Activated naive CD8-positive, alpha-beta T cell treated with anti-CD3 and anti-CD28 coated beads, Interleukin-2, amount 10 ng/mL, durations not matched to agents 7 days and 5 days (primary cell): ENCODE results near the gene MAP2K7. TPM values are rescaled to one million over a fixed set of nuclear protein-coding genes. Genes with fewer than 3 reads are reported as not detected.
"Not testable (repeated sequence)": the region's sequence is repeated elsewhere in the genome, so short reads cannot be mapped to it uniquely, and the experiment has no call there.

ENCODE experiments used
- ATAC-seq: fragments of 150-1000 bp; cut with Tn5 transposase; one replicate; pipeline ENCODE4 v1.10.0; 2021; ENCODE audit warnings: low read depth, moderate library complexity
- POLR2A ChIA-PET: fragments of 350-600 bp; sonication (Branson Sonifier 250); formaldehyde crosslinking; loops from one replicate; lab custom pipeline; 2021; ENCODE audit warnings: antibody characterized with exemption; lab: Charles Lee
- DNase-seq: peaks from one replicate; pipeline ENCODE4 v3.0.0; 2021
- H3K27ac Mint-ChIP-seq: one replicate; pipeline ENCODE4 v1.8.0; 2022; ENCODE audit warnings: mild to moderate bottlenecking, mixed read lengths
- H3K27me3 Mint-ChIP-seq: one replicate; pipeline ENCODE4 v1.8.0; 2022; ENCODE audit warnings: mild to moderate bottlenecking, moderate library complexity, mixed read lengths
- H3K36me3 Mint-ChIP-seq: one replicate; pipeline ENCODE4 v1.8.0; 2021; ENCODE audit warnings: mild to moderate bottlenecking, mixed read lengths
- H3K4me1 Mint-ChIP-seq: one replicate; pipeline ENCODE4 v1.8.0; 2021; ENCODE audit warnings: mixed read lengths
- H3K4me3 Mint-ChIP-seq: one replicate; pipeline ENCODE4 v1.8.0; 2022; ENCODE audit warnings: mild to moderate bottlenecking, moderate library complexity, mixed read lengths
- H3K9me3 Mint-ChIP-seq: one replicate; pipeline ENCODE4 v1.8.0; 2021; ENCODE audit warnings: mixed read lengths
- total RNA-seq, 2 experiments: library from RNA; stranded (reverse); gene quantifications; one replicate each; pipeline ENCODE4 v1.2.3, GENCODE V29; 2021

Gene MAP2K7
- total RNA-seq, 2 experiments from 2014 or later = 46.8 to 46.9 TPM

- Mint-ChIP-seq H3K9me3 (no peaks in the 10 kb centered on the region), H3K36me3 (peaks cover 5% of the 10 kb centered on the region), H3K4me3 (peak overlapping the region; percentile 78), H3K4me1 (peaks cover 22% of the 10 kb centered on the region), H3K27ac (peak overlapping the region; percentile 38), H3K27me3 (peaks cover 43% of the 10 kb centered on the region)
- peak; percentile 11 for ATAC-seq
- DNase-seq = peak; percentile 73
- POLR2A ChIA-PET = interaction anchor here (0.6 to 1.9 kb wide), 4 partner anchors 14 to 26 kb away, joined by 3 to 4 read pairs (median 4); partner anchors contain the start of genes MAP2K7 and TIMM44
These were observed 13.8 kb downstream of the MAP2K7 start for GRCh38 chr19:7917267-7918061.

GRCh38 chr19:7918062-7918614 is 14.5 kb downstream of the MAP2K7 start:
- H3K27me3 Mint-ChIP-seq = peaks cover 43% of the 10 kb centered on the region
- ATAC-seq, DNase-seq, H3K36me3 Mint-ChIP-seq, H3K27ac Mint-ChIP-seq, H3K9me3 Mint-ChIP-seq: not testable (repeated sequence)
- H3K4me1 Mint-ChIP-seq = peaks cover 22% of the 10 kb centered on the region
- peak overlapping the region; percentile 61 for H3K4me3 Mint-ChIP-seq
- POLR2A ChIA-PET = interaction anchor here (0.6 to 1.9 kb wide), 3 partner anchors 15 to 25 kb away, joined by 3 to 4 read pairs (median 4); partner anchors contain the start of genes MAP2K7 and TIMM44

GRCh38 chr19:7918615-7919421 is 15.1 kb downstream of the MAP2K7 start:
- ATAC-seq = no peak
- Mint-ChIP-seq H3K9me3 (no peaks in the 10 kb centered on the region), H3K36me3 (peaks cover 2% of the 10 kb centered on the region), H3K4me3 (peak overlapping the region; percentile 82), H3K4me1 (peaks cover 22% of the 10 kb centered on the region), H3K27ac (peak overlapping the region; percentile 81), H3K27me3 (peaks cover 43% of the 10 kb centered on the region)
- POLR2A ChIA-PET = interaction anchor here (0.7 to 1.9 kb wide), 3 partner anchors 9 to 24 kb away, joined by 3 to 4 read pairs (median 3); partner anchors contain the start of genes MAP2K7 and TIMM44
- no peak for DNase-seq

GRCh38 chr19:7919610-7920518 is 16.2 kb downstream of the MAP2K7 start, which contains the start of gene SNAPC2:
Gene SNAPC2, plus strand, starts transcription at chr19:7920338. Its CDS starts 29 bp downstream, at chr19:7920367.
- H3K4me1 Mint-ChIP-seq = peaks cover 24% of the 10 kb centered on the region
- peaks cover 2% of the 10 kb centered on the region for H3K36me3 Mint-ChIP-seq
- H3K4me3 Mint-ChIP-seq = peak within 1 kb of the TSS; percentile 100
- peak; percentile 99 for DNase-seq
- peak within 1 kb of the TSS; percentile 99 for H3K27ac Mint-ChIP-seq
- peak; percentile 77 for ATAC-seq
- POLR2A ChIA-PET = interaction anchor here (0.6 to 2.6 kb wide), 9 partner anchors 10 to 57 kb away, joined by 3 to 22 read pairs (median 5); partner anchors contain the start of genes MAP2K7 and TIMM44
- no peaks in the 10 kb centered on the region for H3K9me3 Mint-ChIP-seq
- H3K27me3 Mint-ChIP-seq = peaks cover 40% of the 10 kb centered on the region

- peaks cover 21% of the 10 kb centered on the region for H3K4me1 Mint-ChIP-seq
- H3K27ac Mint-ChIP-seq = peak overlapping the region; percentile 99
- H3K27me3 Mint-ChIP-seq = peaks cover 31% of the 10 kb centered on the region
- H3K36me3 Mint-ChIP-seq = peaks cover 2% of the 10 kb centered on the region
- POLR2A ChIA-PET = interaction anchor here (0.6 to 2.6 kb wide), 9 partner anchors 10 to 852 kb away, joined by 3 to 22 read pairs (median 5); partner anchors contain the start of genes MAP2K7, TIMM44 and ZNF557
- DNase-seq (peak; percentile 97), ATAC-seq (peak; percentile 40)
- peak overlapping the region; percentile 100 for H3K4me3 Mint-ChIP-seq
- H3K9me3 Mint-ChIP-seq = no peaks in the 10 kb centered on the region
These were observed 17.0 kb downstream of the MAP2K7 start for GRCh38 chr19:7920519-7921301.

- Mint-ChIP-seq H3K4me3 (peak overlapping the region; percentile 100), H3K9me3 (no peaks in the 10 kb centered on the region), H3K27ac (peak overlapping the region; percentile 99), H3K27me3 (peaks cover 27% of the 10 kb centered on the region), H3K4me1 (peaks cover 21% of the 10 kb centered on the region), H3K36me3 (peaks cover 2% of the 10 kb centered on the region)
- POLR2A ChIA-PET = interaction anchor here (1.4 to 2.6 kb wide), 6 partner anchors 9 to 852 kb away, joined by 5 to 22 read pairs (median 14); partner anchors contain the start of genes MAP2K7, TIMM44 and ZNF557
- no peak for DNase-seq
- no peak for ATAC-seq
These were observed 17.8 kb downstream of the MAP2K7 start for GRCh38 chr19:7921302-7921966.

- Mint-ChIP-seq H3K4me1 (peaks cover 21% of the 10 kb centered on the region), H3K9me3 (no peaks in the 10 kb centered on the region), H3K27me3 (peaks cover 23% of the 10 kb centered on the region), H3K36me3 (peaks cover 2% of the 10 kb centered on the region), H3K4me3 (peak overlapping the region; percentile 100), H3K27ac (no peak overlapping the region)
- ATAC-seq (no peak), DNase-seq (no peak)
- POLR2A ChIA-PET = interaction anchor here (1.0 to 2.6 kb wide), 4 partner anchors 22 to 853 kb away, joined by 3 to 19 read pairs (median 9); partner anchors contain the start of genes TIMM44 and ZNF557
These were observed 18.5 kb downstream of the MAP2K7 start for GRCh38 chr19:7921967-7922835.

GRCh38 chr19:7922836-7923195 is 19.1 kb downstream of the MAP2K7 start:
- H3K27me3 Mint-ChIP-seq = peaks cover 21% of the 10 kb centered on the region
- POLR2A ChIA-PET = interaction anchor here (1.0 kb wide), 1 partner anchor 53 kb away, joined by 3 read pairs; no protein-coding TSS in a partner anchor
- no peak for DNase-seq
- ATAC-seq = no peak
- H3K4me1 Mint-ChIP-seq = peaks cover 21% of the 10 kb centered on the region
- H3K36me3 Mint-ChIP-seq = peaks cover 2% of the 10 kb centered on the region
- no peak overlapping the region for H3K27ac Mint-ChIP-seq
- no peaks in the 10 kb centered on the region for H3K9me3 Mint-ChIP-seq
- H3K4me3 Mint-ChIP-seq = no peak overlapping the region

GRCh38 chr19:7923295-7924191 is 19.9 kb downstream of the MAP2K7 start:
- no peak for ATAC-seq
- no peak for DNase-seq
- peaks cover 14% of the 10 kb centered on the region for H3K27me3 Mint-ChIP-seq
- H3K27ac Mint-ChIP-seq = no peak overlapping the region
- POLR2A ChIA-PET = interaction anchor here (0.9 to 1.0 kb wide), 2 partner anchors 20 to 54 kb away, joined by 3 to 4 read pairs; partner anchors contain the start of gene MAP2K7
- peaks cover 17% of the 10 kb centered on the region for H3K4me1 Mint-ChIP-seq
- H3K9me3 Mint-ChIP-seq = no peaks in the 10 kb centered on the region
- H3K4me3 Mint-ChIP-seq = peak overlapping the region; percentile 28
- H3K36me3 Mint-ChIP-seq = no peaks in the 10 kb centered on the region
